ENCODE data around the gene TRIM54.

Gene TRIM54, protein sequence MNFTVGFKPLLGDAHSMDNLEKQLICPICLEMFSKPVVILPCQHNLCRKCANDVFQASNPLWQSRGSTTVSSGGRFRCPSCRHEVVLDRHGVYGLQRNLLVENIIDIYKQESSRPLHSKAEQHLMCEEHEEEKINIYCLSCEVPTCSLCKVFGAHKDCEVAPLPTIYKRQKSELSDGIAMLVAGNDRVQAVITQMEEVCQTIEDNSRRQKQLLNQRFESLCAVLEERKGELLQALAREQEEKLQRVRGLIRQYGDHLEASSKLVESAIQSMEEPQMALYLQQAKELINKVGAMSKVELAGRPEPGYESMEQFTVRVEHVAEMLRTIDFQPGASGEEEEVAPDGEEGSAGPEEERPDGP

DNA sequence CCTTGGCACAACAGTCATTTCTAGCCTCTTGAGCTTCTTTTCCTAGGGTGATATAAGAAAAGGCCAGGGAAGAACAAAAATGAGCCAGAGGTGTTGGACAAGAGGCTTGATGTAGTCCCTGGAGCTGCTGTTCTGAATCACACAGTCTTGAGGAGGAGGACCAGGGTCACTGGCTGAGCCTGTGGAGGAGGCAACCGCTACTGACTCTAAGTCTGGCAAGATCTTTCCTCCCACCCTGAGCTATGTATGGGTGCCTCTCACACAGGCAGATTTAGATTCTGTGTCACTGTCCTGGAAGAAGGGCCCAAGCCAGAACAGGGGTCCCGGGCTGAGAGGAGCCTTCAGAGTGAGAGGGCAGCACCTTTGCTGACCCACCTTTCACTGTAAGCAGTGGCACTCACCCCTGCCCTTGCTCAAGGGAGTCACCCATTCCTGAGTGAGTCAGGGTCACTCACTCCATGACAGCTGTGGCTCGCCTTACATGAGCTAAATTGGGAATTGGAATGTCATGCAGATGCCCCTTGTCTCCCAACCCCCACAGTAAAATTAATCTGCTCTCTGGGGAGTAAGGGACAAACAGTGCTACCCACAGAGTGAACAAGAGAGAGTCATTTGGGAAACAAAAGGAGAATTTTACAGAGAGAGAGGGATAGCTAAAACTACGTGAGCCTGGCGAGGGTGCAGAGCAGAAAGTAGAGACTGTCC lies at the start of gene TRIM54:
Gene TRIM54, plus strand, starts transcription at position 575 of the 705 bp plus-strand sequence. CDS start 303 bp downstream, outside the sequence.
- DNase-seq (ENCODE audit: low spot score): no peak
- in situ Hi-C loops (cut with MboI; ENCODE audit: low sequenced_read_pairs, unreplicated experiment): loop anchor here (10.0 to 25.0 kb wide), 2 partner anchors 177 to 320 kb away; partner anchors contain the start of gene MAPRE3
- TF ChIP-seq, protein P1, sequence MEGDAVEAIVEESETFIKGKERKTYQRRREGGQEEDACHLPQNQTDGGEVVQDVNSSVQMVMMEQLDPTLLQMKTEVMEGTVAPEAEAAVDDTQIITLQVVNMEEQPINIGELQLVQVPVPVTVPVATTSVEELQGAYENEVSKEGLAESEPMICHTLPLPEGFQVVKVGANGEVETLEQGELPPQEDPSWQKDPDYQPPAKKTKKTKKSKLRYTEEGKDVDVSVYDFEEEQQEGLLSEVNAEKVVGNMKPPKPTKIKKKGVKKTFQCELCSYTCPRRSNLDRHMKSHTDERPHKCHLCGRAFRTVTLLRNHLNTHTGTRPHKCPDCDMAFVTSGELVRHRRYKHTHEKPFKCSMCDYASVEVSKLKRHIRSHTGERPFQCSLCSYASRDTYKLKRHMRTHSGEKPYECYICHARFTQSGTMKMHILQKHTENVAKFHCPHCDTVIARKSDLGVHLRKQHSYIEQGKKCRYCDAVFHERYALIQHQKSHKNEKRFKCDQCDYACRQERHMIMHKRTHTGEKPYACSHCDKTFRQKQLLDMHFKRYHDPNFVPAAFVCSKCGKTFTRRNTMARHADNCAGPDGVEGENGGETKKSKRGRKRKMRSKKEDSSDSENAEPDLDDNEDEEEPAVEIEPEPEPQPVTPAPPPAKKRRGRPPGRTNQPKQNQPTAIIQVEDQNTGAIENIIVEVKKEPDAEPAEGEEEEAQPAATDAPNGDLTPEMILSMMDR (IDR thresholded peaks at IDR 0.05; ENCODE audit: borderline replicate concordance, control extremely low read depth, extremely low read depth, insufficient read depth, missing control alignments): no peak

DNA sequence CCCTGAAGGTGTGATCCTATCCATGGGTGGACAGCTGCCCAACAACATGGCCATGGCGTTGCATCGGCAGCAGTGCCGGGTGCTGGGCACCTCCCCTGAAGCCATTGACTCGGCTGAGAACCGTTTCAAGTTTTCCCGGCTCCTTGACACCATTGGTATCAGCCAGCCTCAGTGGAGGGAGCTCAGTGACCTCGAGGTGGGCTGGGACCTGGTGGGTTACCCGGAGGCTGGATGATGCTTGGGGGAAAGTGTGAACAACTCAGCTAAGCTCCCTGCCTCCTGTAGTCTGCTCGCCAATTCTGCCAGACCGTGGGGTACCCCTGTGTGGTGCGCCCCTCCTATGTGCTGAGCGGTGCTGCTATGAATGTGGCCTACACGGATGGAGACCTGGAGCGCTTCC lies 48.9 kb upstream of the TRIM54 start:
- TF ChIP-seq, protein P1 (IDR thresholded peaks at IDR 0.05; ENCODE audit: borderline replicate concordance, control extremely low read depth, extremely low read depth, insufficient read depth, missing control alignments): no peak
- in situ Hi-C loops (cut with MboI; ENCODE audit: low sequenced_read_pairs, unreplicated experiment): no loop called here
- DNase-seq (ENCODE audit: low spot score): no peak

DNA sequence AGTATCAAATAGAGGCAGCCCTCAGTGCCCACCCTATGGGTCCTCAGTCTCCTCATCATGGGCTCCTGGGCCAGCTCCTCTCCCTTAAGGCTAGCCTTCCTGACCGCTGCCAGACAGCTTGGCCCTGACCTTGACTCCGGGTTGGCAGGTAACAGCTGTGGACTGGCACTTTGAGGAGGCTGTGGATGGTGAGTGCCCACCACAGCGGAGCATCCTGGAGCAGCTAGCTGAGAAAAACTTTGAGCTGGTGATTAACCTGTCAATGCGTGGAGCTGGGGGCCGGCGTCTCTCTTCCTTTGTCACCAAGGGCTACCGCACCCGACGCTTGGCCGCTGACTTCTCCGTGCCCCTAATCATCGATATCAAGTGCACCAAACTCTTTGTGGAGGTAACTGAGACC lies 46.1 kb upstream of the TRIM54 start:
- TF ChIP-seq, protein P1 (IDR thresholded peaks at IDR 0.05; ENCODE audit: borderline replicate concordance, control extremely low read depth, extremely low read depth, insufficient read depth, missing control alignments): no peak
- DNase-seq (ENCODE audit: low spot score): no peak
- in situ Hi-C loops (cut with MboI; ENCODE audit: low sequenced_read_pairs, unreplicated experiment): no loop called here

DNA sequence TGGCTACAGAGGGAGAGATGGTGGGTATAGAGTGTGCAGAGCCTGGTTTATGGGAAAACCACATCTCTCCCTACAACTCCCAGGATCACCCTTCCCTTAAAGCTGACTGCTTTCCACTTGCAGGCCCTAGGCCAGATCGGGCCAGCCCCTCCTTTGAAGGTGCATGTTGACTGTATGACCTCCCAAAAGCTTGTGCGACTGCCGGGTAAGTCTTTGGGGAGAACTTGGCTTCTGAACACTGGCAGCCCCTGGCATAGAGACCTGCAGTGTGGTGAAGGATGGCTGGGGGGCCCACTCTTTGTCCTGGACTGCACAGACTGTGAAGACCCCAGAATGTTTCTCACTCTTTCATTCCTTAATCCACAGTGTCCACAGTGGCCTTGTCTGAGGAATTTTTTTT lies 45.6 kb upstream of the TRIM54 start:
- no peak for DNase-seq (ENCODE audit: low spot score)
- in situ Hi-C loops (cut with MboI; ENCODE audit: low sequenced_read_pairs, unreplicated experiment): no loop called here
- TF ChIP-seq, protein P1 (IDR thresholded peaks at IDR 0.05; ENCODE audit: borderline replicate concordance, control extremely low read depth, extremely low read depth, insufficient read depth, missing control alignments): no peak

DNA sequence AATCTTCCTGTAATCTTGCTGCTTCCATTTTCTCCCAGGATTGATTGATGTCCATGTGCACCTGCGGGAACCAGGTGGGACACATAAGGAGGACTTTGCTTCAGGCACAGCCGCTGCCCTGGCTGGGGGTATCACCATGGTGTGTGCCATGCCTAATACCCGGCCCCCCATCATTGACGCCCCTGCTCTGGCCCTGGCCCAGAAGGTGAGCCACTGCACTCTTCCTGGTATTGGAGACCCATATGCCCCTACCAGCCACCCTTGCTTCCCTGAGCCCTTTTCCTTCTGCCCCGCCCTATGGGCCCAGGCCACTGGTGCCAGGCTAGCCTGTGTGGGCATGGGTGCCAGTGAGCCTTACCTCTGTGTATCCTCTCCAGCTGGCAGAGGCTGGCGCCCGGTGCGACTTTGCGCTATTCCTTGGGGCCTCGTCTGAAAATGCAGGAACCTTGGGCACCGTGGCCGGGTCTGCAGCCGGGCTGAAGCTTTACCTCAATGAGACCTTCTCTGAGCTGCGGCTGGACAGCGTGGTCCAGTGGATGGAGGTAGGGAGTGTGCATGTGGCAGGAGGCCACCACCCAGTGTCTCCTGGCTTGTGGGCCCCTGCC lies 44.8 kb upstream of the TRIM54 start:
- in situ Hi-C loops (cut with MboI; ENCODE audit: low sequenced_read_pairs, unreplicated experiment): no loop called here
- TF ChIP-seq, protein P1 (IDR thresholded peaks at IDR 0.05; ENCODE audit: borderline replicate concordance, control extremely low read depth, extremely low read depth, insufficient read depth, missing control alignments): no peak
- no peak for DNase-seq (ENCODE audit: low spot score)

DNA sequence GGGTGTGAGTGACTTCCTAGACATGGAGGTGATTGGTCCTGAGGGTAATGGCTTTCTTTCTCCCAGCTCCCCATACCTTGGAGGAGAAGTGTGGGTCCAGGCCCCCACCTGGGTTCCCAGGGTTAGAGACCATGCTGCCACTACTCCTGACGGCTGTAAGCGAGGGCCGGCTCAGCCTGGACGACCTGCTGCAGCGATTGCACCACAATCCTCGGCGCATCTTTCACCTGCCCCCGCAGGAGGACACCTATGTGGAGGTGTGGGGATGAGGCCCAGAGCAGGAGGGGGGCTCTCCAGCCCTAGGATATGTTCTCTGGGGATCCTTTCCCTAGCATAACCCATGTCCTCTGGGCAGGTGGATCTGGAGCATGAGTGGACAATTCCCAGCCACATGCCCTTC lies 43.3 kb upstream of the TRIM54 start:
- TF ChIP-seq, protein P1 (IDR thresholded peaks at IDR 0.05; ENCODE audit: borderline replicate concordance, control extremely low read depth, extremely low read depth, insufficient read depth, missing control alignments): no peak
- no peak for DNase-seq (ENCODE audit: low spot score)
- in situ Hi-C loops (cut with MboI; ENCODE audit: low sequenced_read_pairs, unreplicated experiment): no loop called here
